ENCODE data around the gene RHBDD2. TPM values are rescaled to one million over a fixed set of nuclear protein-coding genes. Genes with fewer than 3 reads are reported as not detected.
"Not testable (repeated sequence)": the region's sequence is repeated elsewhere in the genome, so short reads cannot be mapped to it uniquely, and the experiment has no call there.

RHBDD2 gene
- total and polyA plus RNA-seq, 12 donors = 123 to 575 (median 228) TPM

DNA sequence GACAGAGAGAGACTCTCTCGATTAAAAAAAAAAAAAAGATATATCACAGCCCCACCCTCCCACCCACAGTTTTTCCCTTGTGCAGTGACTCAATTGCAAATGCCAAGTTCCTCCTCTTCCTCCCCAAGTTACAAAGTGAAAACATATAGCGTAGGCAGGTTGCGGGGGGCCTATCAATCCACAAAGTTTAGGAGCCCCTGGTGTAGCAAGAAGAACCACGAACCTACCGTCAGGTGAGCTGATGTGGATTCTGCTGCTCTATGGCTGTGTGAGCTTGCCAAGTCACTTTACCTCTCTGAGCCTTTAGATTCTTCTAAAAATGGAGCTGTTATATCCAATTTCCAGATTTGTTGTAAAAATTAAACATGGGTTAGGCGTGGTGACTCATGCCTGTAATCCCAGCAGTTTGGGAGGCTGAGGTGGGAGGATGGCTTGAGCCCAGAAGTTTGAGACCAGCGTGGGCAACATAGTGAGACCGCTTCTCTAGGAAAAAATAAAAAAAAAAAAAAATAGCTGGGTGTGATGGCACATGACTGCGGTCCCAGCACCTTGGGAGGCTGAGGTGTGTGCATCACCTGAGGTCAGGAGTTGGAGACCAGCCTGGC lies 8.2 kb upstream of the RHBDD2 start:
- DNase-seq = no peak
- TF ChIP-seq POLR2A (IDR thresholded peaks at IDR 0.05) = no peak
- TF ChIP-seq, protein P1, sequence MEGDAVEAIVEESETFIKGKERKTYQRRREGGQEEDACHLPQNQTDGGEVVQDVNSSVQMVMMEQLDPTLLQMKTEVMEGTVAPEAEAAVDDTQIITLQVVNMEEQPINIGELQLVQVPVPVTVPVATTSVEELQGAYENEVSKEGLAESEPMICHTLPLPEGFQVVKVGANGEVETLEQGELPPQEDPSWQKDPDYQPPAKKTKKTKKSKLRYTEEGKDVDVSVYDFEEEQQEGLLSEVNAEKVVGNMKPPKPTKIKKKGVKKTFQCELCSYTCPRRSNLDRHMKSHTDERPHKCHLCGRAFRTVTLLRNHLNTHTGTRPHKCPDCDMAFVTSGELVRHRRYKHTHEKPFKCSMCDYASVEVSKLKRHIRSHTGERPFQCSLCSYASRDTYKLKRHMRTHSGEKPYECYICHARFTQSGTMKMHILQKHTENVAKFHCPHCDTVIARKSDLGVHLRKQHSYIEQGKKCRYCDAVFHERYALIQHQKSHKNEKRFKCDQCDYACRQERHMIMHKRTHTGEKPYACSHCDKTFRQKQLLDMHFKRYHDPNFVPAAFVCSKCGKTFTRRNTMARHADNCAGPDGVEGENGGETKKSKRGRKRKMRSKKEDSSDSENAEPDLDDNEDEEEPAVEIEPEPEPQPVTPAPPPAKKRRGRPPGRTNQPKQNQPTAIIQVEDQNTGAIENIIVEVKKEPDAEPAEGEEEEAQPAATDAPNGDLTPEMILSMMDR (IDR thresholded peaks at IDR 0.05) = no peak
- intact Hi-C loops (cut with DNase I) = loop anchor here in 1 of 2 donors (10.0 kb wide), 1 partner anchor 124 kb away; the partner anchor contains the start of gene TMEM120A
- Histone ChIP-seq H3K27me3 (no peaks in the 10 kb centered on the region), H3K4me1 (replicated peaks in 1 of 2) (peaks cover 0 to 27% of the 10 kb centered on the region in 2 donors), H3K27ac (no peak overlapping the region), H3K36me3 (replicated peaks in 1 of 2) (no peaks in the 10 kb centered on the region), H3K9me3 (replicated peaks in 1 of 3) (no peaks in the 10 kb centered on the region), H3K4me3 (no peak overlapping the region)
- WGBS, 4 donors = 82 to 86% (median 84%) methylated on average over 9 of the region's 9 CpGs

DNA sequence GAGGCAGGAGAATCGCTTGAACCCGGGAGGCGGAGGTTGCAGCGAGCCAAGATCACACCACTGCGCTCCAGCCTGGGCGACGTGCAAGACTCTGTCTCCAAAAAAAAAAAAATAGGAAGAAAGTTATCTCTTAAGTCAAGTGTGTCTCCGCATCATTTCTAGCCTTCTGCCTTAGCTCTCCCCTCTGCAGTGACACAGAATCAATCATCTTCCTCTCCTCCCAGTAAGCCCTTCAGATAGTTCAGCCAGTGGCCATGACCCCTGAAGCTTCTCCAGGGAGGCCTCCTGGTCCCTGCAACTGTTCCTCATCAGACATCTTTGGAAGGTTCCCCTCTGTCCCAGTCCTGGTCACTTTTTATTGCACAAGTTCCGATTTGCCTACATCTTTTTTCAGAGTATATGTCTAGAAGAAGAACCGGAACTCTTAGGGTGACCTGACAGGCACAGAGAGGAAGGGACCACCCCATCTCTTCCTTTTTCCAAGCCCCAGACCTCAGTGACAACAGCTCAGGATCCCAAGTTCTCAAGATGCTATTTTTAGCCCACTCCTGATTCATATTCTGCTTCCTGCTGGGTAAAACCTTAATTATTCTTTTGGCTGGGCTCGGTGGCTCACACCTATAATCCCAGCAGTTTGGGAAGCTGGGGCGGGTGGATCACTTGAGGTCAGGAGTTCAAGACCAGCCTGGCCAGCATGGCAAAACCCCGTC lies 6.6 kb upstream of the RHBDD2 start:
- intact Hi-C loops (cut with DNase I) = loop anchor here in 1 of 2 donors (10.0 kb wide), 1 partner anchor 123 kb away; the partner anchor contains the start of gene TMEM120A
- Histone ChIP-seq H3K4me3 (no peak overlapping the region), H3K4me1 (replicated peaks in 1 of 2) (peaks cover 0 to 15% of the 10 kb centered on the region in 2 donors), H3K27ac (peak overlapping the region in 3 of 5 donors; percentile 28 to 79 (median 77)), H3K36me3 (replicated peaks in 1 of 2) (no peaks in the 10 kb centered on the region), H3K9me3 (replicated peaks in 1 of 3) (no peaks in the 10 kb centered on the region), H3K27me3 (no peaks in the 10 kb centered on the region)
- peak in 6 of 7 donors; percentile 53 to 78 (median 58) for DNase-seq
- WGBS, 4 donors = 36 to 49% (median 47%) methylated on average over 13 of the region's 13 CpGs
- no peak for TF ChIP-seq POLR2A (IDR thresholded peaks at IDR 0.05)
- TF ChIP-seq, protein P1 (IDR thresholded peaks at IDR 0.05) = peak in 1 of 6 experiments; percentile 1

DNA sequence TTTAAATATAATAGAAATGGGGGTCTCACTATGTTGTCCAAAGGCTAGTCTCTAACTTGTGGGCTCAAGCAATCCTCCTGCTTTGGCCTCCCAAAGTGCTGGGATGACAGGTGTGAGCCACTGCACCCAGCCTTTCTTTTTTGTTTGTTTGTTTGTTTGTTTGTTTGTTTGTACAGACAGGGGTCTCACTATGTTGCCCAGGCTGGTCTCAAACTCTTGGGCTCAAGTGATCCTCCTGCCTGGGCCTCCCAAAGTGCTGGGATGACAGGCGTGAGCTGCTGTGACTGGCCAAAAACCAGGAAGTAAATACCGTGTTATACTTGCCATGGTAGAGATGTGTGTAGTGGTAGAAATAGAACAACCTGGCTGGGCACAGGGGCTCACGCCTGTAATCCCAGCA lies 4.7 kb upstream of the RHBDD2 start:
- not testable (repeated sequence) for H3K4me3 ChIP-seq; DNase-seq; H3K9me3 ChIP-seq (replicated peaks in 1 of 3); H3K27me3 ChIP-seq; H3K36me3 ChIP-seq (replicated peaks in 1 of 2); H3K27ac ChIP-seq
- H3K4me1 ChIP-seq (replicated peaks in 1 of 2) = peaks cover 4 to 25% of the 10 kb centered on the region in 2 donors
- intact Hi-C loops (cut with DNase I) = loop anchor here in 1 of 2 donors (10.0 kb wide), 1 partner anchor 121 kb away; the partner anchor contains the start of gene TMEM120A
- 81 to 93% (median 84%) methylated on average over 3 of the region's 3 CpGs for WGBS, 4 donors

DNA sequence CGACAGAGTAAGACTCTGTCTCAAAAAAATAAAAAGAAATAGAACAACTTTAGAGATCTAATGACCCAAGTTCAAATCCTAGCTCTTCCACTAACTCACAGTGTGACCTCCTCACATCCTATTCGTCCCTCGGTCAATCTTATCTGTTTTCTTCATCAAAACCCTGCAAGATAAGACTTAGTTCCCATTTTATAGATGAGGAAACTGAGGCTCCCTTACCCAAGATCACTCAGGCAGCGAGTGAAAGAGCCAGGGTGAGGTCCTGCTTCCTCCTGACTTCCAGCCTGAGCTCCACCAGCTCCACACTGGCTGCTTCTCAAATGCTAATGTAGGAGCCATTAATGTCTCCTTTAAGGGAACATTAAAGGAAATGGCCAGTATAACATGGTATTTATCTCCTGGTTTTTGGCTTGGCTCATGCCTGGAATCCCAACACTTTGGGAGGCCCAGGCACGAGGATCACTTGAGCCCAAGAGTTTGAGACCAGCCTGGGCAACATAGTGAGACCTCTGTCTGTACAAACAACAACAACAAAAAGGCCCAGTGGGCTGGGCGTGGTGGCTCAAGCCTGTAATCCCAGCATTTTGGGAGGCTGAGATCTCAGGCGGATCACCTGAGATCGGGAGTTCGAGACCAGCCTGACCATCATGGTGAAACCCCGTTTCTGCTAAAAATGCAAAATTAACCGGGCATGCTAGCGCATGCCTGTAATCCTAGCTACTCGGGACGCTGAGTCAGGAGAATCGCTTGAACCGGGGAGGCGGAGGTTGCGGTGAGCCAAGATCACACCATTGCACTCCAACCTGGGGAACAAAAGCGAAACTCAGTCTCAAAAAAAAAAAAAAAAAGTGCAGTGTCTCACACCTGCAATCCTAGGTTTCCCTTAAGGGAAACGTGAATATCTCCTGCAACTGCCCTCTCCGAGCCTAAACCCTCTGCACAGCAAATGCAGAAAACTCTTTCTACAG lies 3.4 kb upstream of the RHBDD2 start:
- no peaks in the 10 kb centered on the region for H3K27me3 ChIP-seq
- H3K4me3 ChIP-seq = no peak overlapping the region
- 89 to 92% (median 90%) methylated on average over 21 of the region's 21 CpGs for WGBS, 4 donors
- intact Hi-C loops (cut with DNase I) = loop anchor here in 1 of 2 donors (10.0 kb wide), 1 partner anchor 119 kb away; the partner anchor contains the start of gene TMEM120A
- no peak for DNase-seq
- no peaks in the 10 kb centered on the region for H3K9me3 ChIP-seq (replicated peaks in 1 of 3)
- no peak for TF ChIP-seq POLR2A (IDR thresholded peaks at IDR 0.05)
- TF ChIP-seq, protein P1 (IDR thresholded peaks at IDR 0.05) = no peak
- H3K36me3 ChIP-seq (replicated peaks in 1 of 2) = peaks cover 0 to under 1% of the 10 kb centered on the region in 2 donors
- H3K4me1 ChIP-seq (replicated peaks in 1 of 2) = peaks cover 10 to 30% of the 10 kb centered on the region in 2 donors
- no peak overlapping the region for H3K27ac ChIP-seq
